Neural cell (in vitro differentiated cells): ENCODE measurements around the gene EYS. TPM values are rescaled to one million over a fixed set of nuclear protein-coding genes. Genes with fewer than 3 reads are reported as not detected.
"Not testable (repeated sequence)": the region's sequence is repeated elsewhere in the genome, so short reads cannot be mapped to it uniquely, and the experiment has no call there.

Experiments
- H2AFZ ChIP-seq: fragments of 200-600, 300-800 bp; sonication (generic), shearing (Covaris generic); 2 replicates; pipeline ENCODE4 v1.6.0; 2014; ENCODE audit warnings: low read depth, mild to moderate bottlenecking, antibody characterized with exemption, low read length, moderate library complexity
- H3F3A ChIP-seq: fragments of 200-600 bp; shearing (Covaris generic); 2 replicates; pipeline ENCODE4 v1.6.1; 2016; ENCODE audit warnings: mild to moderate bottlenecking, moderate library complexity, mixed read lengths, antibody characterized with exemption, low read length; ENCODE audit not compliant: insufficient read depth, poor library complexity, severe bottlenecking
- H3K27ac ChIP-seq: fragments of 200-600, 300-800 bp; sonication (generic), shearing (Covaris generic); 2 replicates; pipeline ENCODE4 v1.5.1; 2014; ENCODE audit warnings: mild to moderate bottlenecking, low read length, moderate library complexity
- H3K27me3 ChIP-seq: fragments of 300-800, 200-600 bp; sonication (generic), shearing (Covaris generic); 2 replicates; pipeline ENCODE4 v1.6.0; 2014; ENCODE audit warnings: mild to moderate bottlenecking, low read depth, low read length, moderate library complexity; ENCODE audit not compliant: insufficient read depth
- H3K36me3 ChIP-seq: fragments of 300-800, 200-600 bp; sonication (generic), shearing (Covaris generic); 2 replicates; pipeline ENCODE4 v1.5.1; 2014; ENCODE audit warnings: mild to moderate bottlenecking, antibody characterized with exemption, low read length, moderate library complexity; ENCODE audit not compliant: insufficient read depth
- H3K4me2 ChIP-seq: fragments of 300-800, 200-600 bp; sonication (generic), shearing (Covaris generic); 2 replicates; pipeline ENCODE4 v1.6.0; 2014; ENCODE audit warnings: mild to moderate bottlenecking, low read length
- H3K4me3 ChIP-seq: fragments of 300-800, 200-600 bp; sonication (generic), shearing (Covaris generic); 2 replicates; pipeline ENCODE4 v1.5.1; 2014; ENCODE audit warnings: mild to moderate bottlenecking, low read length, moderate library complexity
- H3K79me2 ChIP-seq: fragments of 200-600 bp; shearing (Covaris generic); replicated peaks from 2 replicates; pipeline ENCODE4 v1.6.0; 2014; ENCODE audit warnings: mild to moderate bottlenecking, low read length, moderate library complexity; ENCODE audit not compliant: insufficient read depth
- H3K9ac ChIP-seq: fragments of 300-800, 200-600 bp; sonication (generic), shearing (Covaris generic); 2 replicates; pipeline ENCODE4 v1.6.1; 2016; ENCODE audit warnings: mild to moderate bottlenecking, low read length, mixed read lengths
- H3K9me2 ChIP-seq: fragments of 200-600 bp; shearing (Covaris generic); 2 replicates; pipeline ENCODE4 v1.6.1; 2016; ENCODE audit warnings: mild to moderate bottlenecking, low read length, mixed read lengths; ENCODE audit not compliant: insufficient read depth
- H3K9me3 ChIP-seq: fragments of 200-600, 300-800 bp; sonication (generic), shearing (Covaris generic); 2 replicates; pipeline ENCODE4 v1.6.1; 2016; ENCODE audit warnings: mild to moderate bottlenecking, mixed run types, low read length, moderate library complexity, mixed read lengths
- H4K20me1 ChIP-seq: fragments of 200-600 bp; shearing (Covaris generic); 2 replicates; pipeline ENCODE4 v1.6.1; 2016; ENCODE audit warnings: mild to moderate bottlenecking, mixed run types; ENCODE audit not compliant: insufficient read depth
- CTCF ChIP-seq: fragments of 450-650 bp; IDR thresholded peaks from 2 replicates; pipeline ENCODE4 v1.5.1; 2014; ENCODE audit warnings: antibody characterized with exemption, mild to moderate bottlenecking, moderate library complexity; ENCODE audit not compliant: poor library complexity, severe bottlenecking
- EP300 ChIP-seq: fragments of 450-650 bp; conservative IDR thresholded peaks from 2 replicates; pipeline ENCODE4 v1.6.1; 2014; ENCODE audit warnings: antibody characterized with exemption, mild to moderate bottlenecking, moderate library complexity; ENCODE audit not compliant: poor library complexity, severe bottlenecking
- EZH2 ChIP-seq: fragments of 200-600, 300-800 bp; shearing (Covaris generic), sonication (generic); IDR thresholded peaks from 2 replicates; pipeline ENCODE4 v1.6.1; 2014; ENCODE audit warnings: antibody characterized with exemption, low read length, borderline replicate concordance, mild to moderate bottlenecking; ENCODE audit not compliant: insufficient read depth, poor library complexity, severe bottlenecking
- MXI1 ChIP-seq: fragments of 450-650 bp; conservative IDR thresholded peaks from 2 replicates; pipeline ENCODE4 v1.6.1; 2014; ENCODE audit warnings: antibody characterized with exemption, mild to moderate bottlenecking; ENCODE audit not compliant: poor library complexity, severe bottlenecking
- POLR2AphosphoS5 ChIP-seq: IDR thresholded peaks from 2 replicates; pipeline ENCODE4 v1.6.1; 2012
- RAD21 ChIP-seq: fragments of 450-650 bp; conservative IDR thresholded peaks from 2 replicates; pipeline ENCODE4 v1.6.1; 2014; ENCODE audit warnings: antibody characterized with exemption, mild to moderate bottlenecking, moderate library complexity
- SMC3 ChIP-seq: fragments of 450-650 bp; conservative IDR thresholded peaks from 2 replicates; pipeline ENCODE4 v1.6.1; 2014; ENCODE audit warnings: antibody characterized with exemption, mild to moderate bottlenecking, moderate library complexity; ENCODE audit not compliant: poor library complexity
- TAF1 ChIP-seq: IDR thresholded peaks from 2 replicates; pipeline ENCODE4 v1.6.1; 2012; ENCODE audit warnings: low read depth
- polyA plus RNA-seq: library from polyadenylated mRNA; depleted of rRNA; stranded (reverse); fragments of >200 nt; gene quantifications from 2 replicates; pipeline ENCODE4 v1.2.3, GENCODE V29; 2014
- TF ChIP-seq, protein P1 (sequence below): IDR thresholded peaks from 2 replicates; pipeline ENCODE4 v1.6.1; 2012; ENCODE audit warnings: borderline replicate concordance

The EYS gene
- polyA plus RNA-seq, 1 donor from 2014 or later = 0.38 TPM

DNA sequence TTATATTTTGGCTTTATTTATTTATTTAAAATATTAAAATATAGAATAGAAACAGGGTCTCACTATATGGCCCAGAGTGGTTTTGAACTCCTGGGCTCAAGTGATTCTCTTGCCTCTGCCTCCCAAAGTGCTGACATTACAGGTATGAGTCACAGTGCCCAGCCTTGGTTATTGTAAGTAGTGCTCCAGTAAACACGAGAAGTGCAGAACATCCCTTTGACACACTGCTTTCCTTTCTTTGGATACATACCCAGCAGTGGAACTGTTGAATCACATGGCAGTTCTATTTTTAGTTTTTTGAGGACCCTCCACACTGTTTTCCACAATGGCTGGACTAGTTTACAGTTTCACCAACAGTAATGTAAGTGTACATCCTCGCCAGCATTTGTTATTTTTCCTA is 1867.5 kb downstream of the EYS start:
- H3K79me2 ChIP-seq = no peaks in the 10 kb centered on the region
- no peaks in the 10 kb centered on the region for H3K36me3 ChIP-seq
- H3K9me3 ChIP-seq = no peaks in the 10 kb centered on the region
- no peaks in the 10 kb centered on the region for H3K9me2 ChIP-seq
- H3K9ac ChIP-seq = no peak overlapping the region
- H4K20me1 ChIP-seq = no peaks in the 10 kb centered on the region
- no peaks in the 10 kb centered on the region for H3K27me3 ChIP-seq
- no peak overlapping the region for H2AFZ ChIP-seq
- no peak overlapping the region for H3K4me2 ChIP-seq
- no peaks in the 10 kb centered on the region for H3F3A ChIP-seq
- TF ChIP-seq, protein P1, sequence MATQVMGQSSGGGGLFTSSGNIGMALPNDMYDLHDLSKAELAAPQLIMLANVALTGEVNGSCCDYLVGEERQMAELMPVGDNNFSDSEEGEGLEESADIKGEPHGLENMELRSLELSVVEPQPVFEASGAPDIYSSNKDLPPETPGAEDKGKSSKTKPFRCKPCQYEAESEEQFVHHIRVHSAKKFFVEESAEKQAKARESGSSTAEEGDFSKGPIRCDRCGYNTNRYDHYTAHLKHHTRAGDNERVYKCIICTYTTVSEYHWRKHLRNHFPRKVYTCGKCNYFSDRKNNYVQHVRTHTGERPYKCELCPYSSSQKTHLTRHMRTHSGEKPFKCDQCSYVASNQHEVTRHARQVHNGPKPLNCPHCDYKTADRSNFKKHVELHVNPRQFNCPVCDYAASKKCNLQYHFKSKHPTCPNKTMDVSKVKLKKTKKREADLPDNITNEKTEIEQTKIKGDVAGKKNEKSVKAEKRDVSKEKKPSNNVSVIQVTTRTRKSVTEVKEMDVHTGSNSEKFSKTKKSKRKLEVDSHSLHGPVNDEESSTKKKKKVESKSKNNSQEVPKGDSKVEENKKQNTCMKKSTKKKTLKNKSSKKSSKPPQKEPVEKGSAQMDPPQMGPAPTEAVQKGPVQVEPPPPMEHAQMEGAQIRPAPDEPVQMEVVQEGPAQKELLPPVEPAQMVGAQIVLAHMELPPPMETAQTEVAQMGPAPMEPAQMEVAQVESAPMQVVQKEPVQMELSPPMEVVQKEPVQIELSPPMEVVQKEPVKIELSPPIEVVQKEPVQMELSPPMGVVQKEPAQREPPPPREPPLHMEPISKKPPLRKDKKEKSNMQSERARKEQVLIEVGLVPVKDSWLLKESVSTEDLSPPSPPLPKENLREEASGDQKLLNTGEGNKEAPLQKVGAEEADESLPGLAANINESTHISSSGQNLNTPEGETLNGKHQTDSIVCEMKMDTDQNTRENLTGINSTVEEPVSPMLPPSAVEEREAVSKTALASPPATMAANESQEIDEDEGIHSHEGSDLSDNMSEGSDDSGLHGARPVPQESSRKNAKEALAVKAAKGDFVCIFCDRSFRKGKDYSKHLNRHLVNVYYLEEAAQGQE = no peak
- TF ChIP-seq EZH2 = no peak
- TF ChIP-seq TAF1 = no peak
- no peak for TF ChIP-seq EP300
- TF ChIP-seq MXI1 = no peak
- no peak for TF ChIP-seq RAD21
- TF ChIP-seq POLR2AphosphoS5 = no peak
- TF ChIP-seq SMC3 = no peak
- TF ChIP-seq CTCF = no peak
- no peak overlapping the region for H3K4me3 ChIP-seq
- H3K27ac ChIP-seq = no peak overlapping the region

GRCh38 chr6:63828678-63829077 is 1878.3 kb downstream of the EYS start:
- H3F3A ChIP-seq, H4K20me1 ChIP-seq, H3K79me2 ChIP-seq, H3K4me3 ChIP-seq, H3K27ac ChIP-seq, H3K9me3 ChIP-seq, H3K4me2 ChIP-seq, H3K36me3 ChIP-seq, H3K27me3 ChIP-seq, H3K9ac ChIP-seq, H3K9me2 ChIP-seq, H2AFZ ChIP-seq: not testable (repeated sequence)

DNA sequence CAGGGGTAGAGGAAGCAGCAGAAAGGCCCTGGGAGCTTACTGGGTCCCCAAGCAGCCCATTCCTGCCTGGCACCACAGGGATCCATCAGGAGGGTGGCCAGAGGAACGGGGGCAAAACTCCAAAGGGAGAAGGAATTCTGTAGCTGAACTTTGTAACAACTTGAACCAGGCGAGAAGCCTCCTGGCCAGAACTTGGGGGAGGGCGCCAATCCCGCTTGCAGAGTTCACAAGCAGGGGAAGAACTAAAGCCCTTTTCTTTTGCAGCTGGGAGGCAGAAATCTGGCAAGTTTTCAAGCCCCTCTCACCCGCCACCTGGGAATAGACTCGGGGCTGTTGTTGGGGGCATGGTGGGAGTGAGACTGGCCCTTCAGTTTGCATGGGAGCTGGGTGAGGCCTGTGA is 1882.3 kb downstream of the EYS start:
- Histone ChIP-seq H3K9me2 (no peaks in the 10 kb centered on the region), H3K4me2 (no peak overlapping the region), H3K27me3 (no peaks in the 10 kb centered on the region), H3F3A (no peaks in the 10 kb centered on the region), H3K9me3 (no peaks in the 10 kb centered on the region), H3K9ac (no peak overlapping the region), H3K27ac (no peak overlapping the region), H3K4me3 (no peak overlapping the region), H2AFZ (no peak overlapping the region), H4K20me1 (no peaks in the 10 kb centered on the region), H3K79me2 (no peaks in the 10 kb centered on the region), H3K36me3 (no peaks in the 10 kb centered on the region)
- no peak for TF ChIP-seq EZH2
- no peak for TF ChIP-seq MXI1
- no peak for TF ChIP-seq SMC3
- TF ChIP-seq RAD21 = no peak
- no peak for TF ChIP-seq EP300
- no peak for TF ChIP-seq POLR2AphosphoS5
- TF ChIP-seq, protein P1 = no peak
- no peak for TF ChIP-seq TAF1
